HG03060 (cell line): ENCODE measurements around the gene UBE2G1.
"Not testable (repeated sequence)": the region's sequence is repeated elsewhere in the genome, so short reads cannot be mapped to it uniquely, and the experiment has no call there.

Source experiments
- ATAC-seq: cut with Tn5 transposase; IDR thresholded peaks from one replicate; pipeline ENCODE4 v1.9.1; 2021; ENCODE audit warnings: low read depth, moderate number of reproducible peaks; ENCODE audit not compliant: unreplicated experiment

The UBE2G1 gene

GRCh38 chr17:4256952-4257351 lies 109.5 kb downstream of the UBE2G1 start:
- no peak for ATAC-seq

GRCh38 chr17:4255271-4255670 lies 111.2 kb downstream of the UBE2G1 start:
- not testable (repeated sequence) for ATAC-seq

GRCh38 chr17:4250887-4251286 lies 115.6 kb downstream of the UBE2G1 start:
- ATAC-seq, result no peak

DNA sequence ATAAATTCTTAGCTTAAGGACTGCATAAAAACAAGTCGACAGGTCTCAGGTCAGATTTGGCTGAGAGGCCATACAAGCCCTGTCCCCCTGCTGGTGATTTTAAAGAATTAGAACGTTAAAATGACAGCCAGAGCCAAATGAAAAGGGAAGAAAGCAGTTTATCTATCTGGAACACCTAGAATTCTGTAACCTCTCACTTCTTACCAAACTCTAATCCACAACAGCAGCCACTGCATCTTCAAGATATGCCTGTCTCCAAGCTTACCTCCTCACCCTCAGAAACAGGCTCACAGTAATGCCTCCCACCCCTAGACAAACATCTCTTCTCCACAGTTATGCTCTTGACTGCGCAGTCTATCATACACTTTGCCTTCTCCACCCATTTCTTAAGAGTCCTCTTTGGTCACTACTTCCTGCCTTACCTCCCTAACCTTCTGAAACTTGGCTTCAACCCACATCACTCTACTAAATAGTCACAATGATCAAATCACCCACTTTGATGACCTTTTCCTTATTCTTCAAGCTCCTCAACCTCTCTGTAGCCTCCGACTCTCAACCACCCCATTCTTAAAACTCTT lies 116.9 kb downstream of the UBE2G1 start:
- no peak for ATAC-seq

- no peak for ATAC-seq
Observed at GRCh38 chr17:4248504-4249277, 117.8 kb downstream of the UBE2G1 start.

DNA sequence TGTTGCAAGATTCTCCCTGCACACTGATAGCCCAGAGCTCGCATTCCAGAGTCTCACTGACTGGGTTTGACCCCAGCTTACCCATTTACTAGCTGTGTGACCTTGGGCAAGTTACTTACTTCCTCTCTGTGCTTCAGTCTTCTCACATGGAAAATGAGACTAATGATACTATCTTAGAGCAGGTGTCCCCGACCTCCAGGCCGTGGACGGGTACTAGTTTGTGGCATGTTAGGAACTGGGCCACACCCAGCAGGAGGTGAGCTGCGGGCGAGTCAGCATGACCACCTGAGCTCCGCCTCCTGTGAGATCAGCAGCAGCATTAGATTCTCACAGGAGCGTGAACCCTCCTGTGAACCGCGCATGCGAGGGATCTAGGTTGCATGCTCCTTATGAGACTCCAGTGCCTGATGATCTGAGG lies 118.5 kb downstream of the UBE2G1 start:
- ATAC-seq, result no peak

- no peak for ATAC-seq
Observed at GRCh38 chr17:4247361-4247970, 119.0 kb downstream of the UBE2G1 start.

DNA sequence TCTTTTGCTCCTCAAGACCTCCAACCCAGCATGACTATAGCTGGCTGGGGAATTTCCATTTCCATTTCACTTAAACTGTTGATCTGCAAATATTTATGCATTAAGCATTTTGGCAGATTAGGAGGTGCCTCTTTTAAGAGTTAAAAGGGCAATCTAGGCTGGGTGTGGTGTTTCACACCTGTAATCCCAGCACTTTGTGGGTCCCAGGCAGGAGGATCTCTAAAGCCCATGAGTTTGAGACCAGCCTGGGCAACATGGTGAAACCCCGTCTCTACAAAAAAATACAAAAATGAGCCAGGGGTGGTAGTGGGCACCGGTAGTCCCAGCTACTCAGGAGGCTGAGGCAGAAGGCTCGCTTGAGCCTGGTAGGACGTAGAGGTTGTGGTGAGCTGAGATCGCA lies 119.8 kb downstream of the UBE2G1 start:
- no peak for ATAC-seq

GRCh38 chr17:4241535-4241934 lies 124.9 kb downstream of the UBE2G1 start:
- ATAC-seq, result no peak

DNA sequence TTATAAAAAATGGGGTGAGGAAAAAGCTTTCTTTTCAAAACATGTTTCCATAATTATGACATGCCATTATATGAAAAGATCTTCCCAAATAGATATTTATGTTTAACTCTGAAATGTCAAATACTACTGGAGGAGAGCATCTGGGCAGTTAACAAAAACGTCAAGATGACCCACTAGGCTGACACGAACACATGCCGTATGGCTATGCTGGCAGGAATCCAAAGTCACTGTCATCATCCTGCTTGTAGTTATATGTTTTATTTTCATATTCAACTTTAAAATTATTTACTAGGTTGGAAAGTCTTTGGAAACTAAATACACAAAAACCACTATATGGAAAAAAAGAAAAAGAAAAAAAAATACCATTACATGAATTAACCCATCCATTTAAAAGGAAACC lies 130.0 kb downstream of the UBE2G1 start:
- no peak for ATAC-seq

GRCh38 chr17:4235372-4236279 lies 130.8 kb downstream of the UBE2G1 start:
- no peak for ATAC-seq

DNA sequence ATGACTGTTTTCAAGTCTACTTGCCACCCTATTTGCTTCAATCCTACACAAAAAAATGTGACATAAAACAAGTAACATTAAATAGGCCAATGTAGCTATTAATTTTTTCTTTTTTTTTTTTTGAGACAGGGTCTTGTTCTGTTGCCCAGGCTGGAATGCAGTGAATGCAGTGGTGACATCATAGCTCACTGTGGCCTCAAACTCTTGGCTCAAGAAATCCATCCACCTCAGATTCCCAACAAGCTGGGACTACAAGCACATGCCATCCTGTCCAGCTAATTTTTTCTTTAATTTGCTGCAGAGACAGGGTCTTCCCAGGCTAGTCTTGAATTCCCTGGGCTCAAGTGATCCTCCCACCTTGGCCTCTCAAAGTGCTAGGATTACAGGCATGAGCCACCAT lies 132.1 kb downstream of the UBE2G1 start:
- no peak for ATAC-seq

GRCh38 chr17:4233668-4234258 lies 132.7 kb downstream of the UBE2G1 start:
- ATAC-seq, result no peak

DNA sequence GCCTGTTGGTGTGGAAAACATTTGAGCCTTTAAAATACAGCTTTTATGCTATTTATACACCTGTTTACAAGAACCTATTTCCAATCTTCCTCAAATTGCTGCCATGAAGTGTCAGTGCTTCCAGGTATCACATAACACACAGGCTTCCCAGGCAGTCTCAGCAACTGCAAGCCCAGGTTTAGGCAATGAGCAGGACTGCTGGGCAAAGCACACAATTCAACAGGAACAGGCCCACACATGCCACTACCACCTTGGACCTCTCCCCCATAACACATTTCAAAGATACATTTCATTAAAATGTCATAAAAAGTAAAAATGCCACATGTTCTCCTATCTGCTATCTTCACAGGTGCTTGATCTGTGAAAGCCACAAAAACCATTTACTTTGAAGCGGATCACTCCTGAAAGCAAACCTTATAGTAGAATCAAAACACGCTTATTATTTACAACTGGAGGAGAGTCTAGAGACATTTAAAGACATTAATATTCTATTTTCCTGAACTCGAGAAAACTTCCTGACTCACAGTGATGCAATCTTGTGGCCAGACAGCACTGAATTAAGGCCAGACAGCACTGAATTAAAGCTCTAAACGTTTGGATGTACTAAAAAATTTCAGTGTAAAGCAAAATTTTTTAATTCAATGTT lies 134.2 kb downstream of the UBE2G1 start:
- no peak for ATAC-seq

- ATAC-seq, result no peak
Observed at GRCh38 chr17:4229627-4230541, 136.6 kb downstream of the UBE2G1 start.

DNA sequence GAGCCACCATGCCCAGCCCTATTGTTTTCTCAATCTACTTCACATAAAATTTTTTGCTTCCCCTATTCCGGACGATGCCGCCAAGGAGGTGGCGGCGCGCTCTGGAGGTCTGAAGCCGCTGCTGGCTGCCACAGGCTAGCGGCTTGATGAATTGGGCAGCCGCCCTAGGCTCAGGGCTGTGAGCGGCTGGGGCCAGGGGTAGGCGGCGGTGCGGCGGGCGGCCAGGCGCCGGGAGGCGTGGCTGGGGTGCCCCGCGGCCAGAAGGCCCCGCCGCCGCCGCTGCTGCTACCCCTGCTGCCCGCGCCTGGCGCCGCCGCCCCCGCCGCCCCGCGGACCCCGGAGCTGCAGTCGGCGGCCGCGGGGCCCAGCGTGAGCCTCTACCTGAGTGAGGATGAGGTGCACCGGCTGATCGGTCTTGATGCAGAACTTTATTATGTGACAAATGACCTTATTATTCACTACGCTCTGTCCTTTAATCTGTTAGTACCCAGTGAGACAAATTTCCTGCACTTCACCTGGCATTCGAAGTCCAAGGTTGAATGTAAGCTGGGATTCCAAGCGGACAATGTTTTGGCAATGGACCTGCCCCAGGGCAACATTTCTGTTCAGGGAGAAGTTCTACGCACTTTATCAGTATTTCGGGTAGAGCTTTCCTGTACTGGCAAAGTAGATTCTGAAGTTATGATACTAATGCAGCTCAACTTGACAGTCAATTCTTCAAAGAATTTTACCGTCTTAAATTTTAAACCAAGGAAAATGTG lies 144.4 kb downstream of the UBE2G1 start:
- no peak for ATAC-seq

- ATAC-seq, result no peak
Observed at GRCh38 chr17:4221163-4221562, 145.3 kb downstream of the UBE2G1 start.

DNA sequence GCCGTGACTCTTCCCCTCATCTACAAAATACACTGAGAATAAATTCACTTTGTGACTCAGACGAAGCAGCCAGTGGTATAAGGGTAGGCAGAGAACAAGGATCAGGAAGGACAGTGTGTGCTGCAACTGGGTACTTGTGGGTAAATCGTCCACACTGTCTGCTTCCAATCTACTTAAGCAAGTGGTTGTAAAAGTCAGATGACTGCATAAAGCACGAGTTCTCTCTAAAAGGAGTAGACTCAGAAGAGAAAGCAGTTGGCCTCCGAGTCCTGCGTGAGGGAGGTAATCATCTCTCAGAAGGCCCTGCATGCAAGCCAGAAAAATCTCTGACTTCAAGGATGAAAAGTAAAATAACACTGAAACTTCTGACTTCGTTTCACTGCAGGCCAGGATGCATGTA lies 145.8 kb downstream of the UBE2G1 start:
- ATAC-seq, result no peak
